A673 (cell line): ENCODE results near the gene AAR2. TPM values are rescaled to one million over a fixed set of nuclear protein-coding genes. Genes with fewer than 3 reads are reported as not detected.

ENCODE experiments used
- BruUV-seq: library from RNA; stranded (reverse); fragments of 400-500 nt; replicated peaks from 2 replicates; lab custom pipeline; 2021; lab: Mats Ljungman, UMichigan
- CTCF ChIA-PET: fragments of 300-600 bp; sonication (Branson Sonifier 250); formaldehyde crosslinking; loops from one replicate; lab custom pipeline; 2022; ENCODE audit warnings: antibody characterized with exemption; lab: Charles Lee
- POLR2A ChIA-PET: fragments of 300-600 bp; sonication (Branson Sonifier 250); formaldehyde crosslinking; loops from one replicate; lab custom pipeline; 2022; ENCODE audit warnings: antibody characterized with exemption; ENCODE audit not compliant: low non-redundant PET; lab: Charles Lee
- DNase-seq: peaks from one replicate; pipeline ENCODE4 v3.0.0-alpha.2; 2015; ENCODE audit warnings: low spot score
- H3K27ac ChIP-seq: fragments of 200-600 bp; sonication (generic); 2 replicates; pipeline ENCODE4 v1.5.1; 2016; ENCODE audit warnings: mixed run types, low read depth, mild to moderate bottlenecking, mixed read lengths, antibody characterized with exemption, low read length; ENCODE audit not compliant: poor library complexity, severe bottlenecking
- H3K27me3 ChIP-seq: fragments of 200-600 bp; sonication (generic); replicated peaks from 2 replicates; pipeline ENCODE4 v1.6.1; 2017; ENCODE audit warnings: mixed run types, low read depth, mild to moderate bottlenecking, mixed read lengths, antibody characterized with exemption, low read length; ENCODE audit not compliant: insufficient read depth, poor library complexity
- H3K36me3 ChIP-seq: fragments of 200-600 bp; sonication (generic); 2 replicates; pipeline ENCODE4 v1.6.1; 2016; ENCODE audit warnings: mixed run types, mild to moderate bottlenecking, mixed read lengths, antibody characterized with exemption, low read length; ENCODE audit not compliant: insufficient read depth, poor library complexity, severe bottlenecking
- H3K4me1 ChIP-seq: fragments of 200-600 bp; sonication (generic); 2 replicates; pipeline ENCODE4 v1.6.1; 2017; ENCODE audit warnings: mixed run types, mild to moderate bottlenecking, mixed read lengths, antibody characterized with exemption, low read length; ENCODE audit not compliant: insufficient read depth, poor library complexity, severe bottlenecking
- H3K4me3 ChIP-seq: fragments of 200-600 bp; sonication (generic); 2 replicates; pipeline ENCODE4 v1.5.1; 2016; ENCODE audit warnings: low read depth, mixed run types, mild to moderate bottlenecking, mixed read lengths, low read length; ENCODE audit not compliant: poor library complexity, severe bottlenecking
- H3K9me3 ChIP-seq: fragments of 200-600 bp; sonication (generic); 2 replicates; pipeline ENCODE4 v1.6.1; 2016; ENCODE audit warnings: mixed run types, low read depth, mild to moderate bottlenecking, mixed read lengths, antibody characterized with exemption, low read length; ENCODE audit not compliant: poor library complexity, severe bottlenecking
- CTCF ChIP-seq: fragments of 300-800, 200-600 bp; sonication (generic); conservative IDR thresholded peaks from 2 replicates; pipeline ENCODE4 v1.5.1; 2017; ENCODE audit warnings: low read depth, mild to moderate bottlenecking, antibody characterized with exemption, low read length, moderate library complexity, mixed read lengths
- EZH2 ChIP-seq: fragments of 200-600 bp; sonication (generic); IDR thresholded peaks from 2 replicates; pipeline ENCODE4 v1.6.1; 2017; ENCODE audit warnings: borderline replicate concordance, low read depth, mild to moderate bottlenecking, mixed read lengths, antibody characterized with exemption, low read length; ENCODE audit not compliant: poor library complexity, severe bottlenecking
- intact Hi-C: fragments of 100-400 bp; cut with micrococcal nuclease; formaldehyde crosslinking; loops from one replicate; pipeline ENCODE4 v1.10.0; 2022; ENCODE audit not compliant: unreplicated experiment
- total RNA-seq: library from RNA; stranded (reverse); gene quantifications from 2 replicates; pipeline ENCODE4 v1.2.3, GENCODE V29; 2021

Gene AAR2
- total RNA-seq, 1 experiment from 2014 or later: 33.6 TPM

GRCh38 chr20:36249450-36249849 lies 13.2 kb downstream of the AAR2 start:
- BruUV-seq: no TSS peak
- CTCF ChIA-PET: no interaction called here
- Histone ChIP-seq H3K9me3 (no peaks in the 10 kb centered on the region), H3K27me3 (no peaks in the 10 kb centered on the region), H3K27ac (no peak overlapping the region), H3K4me3 (no peak overlapping the region), H3K36me3 (peaks cover 38% of the 10 kb centered on the region), H3K4me1 (peaks cover 3% of the 10 kb centered on the region)
- DNase-seq: no peak
- intact Hi-C loops: no loop called here
- POLR2A ChIA-PET: no interaction called here
- TF ChIP-seq CTCF (no peak), EZH2 (no peak)

- H3K36me3 ChIP-seq: peaks cover 25% of the 10 kb centered on the region
- no TSS peak for BruUV-seq
- CTCF ChIA-PET: no interaction called here
- no peak for DNase-seq
- no peaks in the 10 kb centered on the region for H3K27me3 ChIP-seq
- intact Hi-C loops: no loop called here
- H3K27ac ChIP-seq: no peak overlapping the region
- peaks cover 3% of the 10 kb centered on the region for H3K4me1 ChIP-seq
- no peaks in the 10 kb centered on the region for H3K9me3 ChIP-seq
- POLR2A ChIA-PET: no interaction called here
- no peak for TF ChIP-seq CTCF
- H3K4me3 ChIP-seq: no peak overlapping the region
These were observed 15.1 kb downstream of the AAR2 start for GRCh38 chr20:36251426-36251825.

GRCh38 chr20:36252511-36252910 lies 16.2 kb downstream of the AAR2 start:
- H3K27me3 ChIP-seq: no peaks in the 10 kb centered on the region
- peaks cover 3% of the 10 kb centered on the region for H3K4me1 ChIP-seq
- TF ChIP-seq EZH2 (no peak), CTCF (no peak)
- POLR2A ChIA-PET: no interaction called here
- no TSS peak for BruUV-seq
- intact Hi-C loops: no loop called here
- H3K9me3 ChIP-seq: no peaks in the 10 kb centered on the region
- H3K27ac ChIP-seq: no peak overlapping the region
- H3K36me3 ChIP-seq: peaks cover 16% of the 10 kb centered on the region
- H3K4me3 ChIP-seq: no peak overlapping the region
- no peak for DNase-seq
- CTCF ChIA-PET: no interaction called here
